ENCODE measurements around the gene ASPRV1.

Gene ASPRV1

GRCh38 chr2:69945441-69945840, 16.0 kb downstream of the ASPRV1 start:
- no peak for DNase-seq (ENCODE audit: low spot score)
- in situ Hi-C loops (cut with MboI; ENCODE audit: low pct_unique_long_range_greater_than_20kb, low sequenced_read_pairs, unreplicated experiment), result no loop called here
- TF ChIP-seq CTCF (IDR thresholded peaks at IDR 0.05; ENCODE audit: extremely low read depth, insufficient read depth, missing control alignments), result no peak

- no peak for TF ChIP-seq CTCF (IDR thresholded peaks at IDR 0.05; ENCODE audit: extremely low read depth, insufficient read depth, missing control alignments)
- in situ Hi-C loops (cut with MboI; ENCODE audit: low pct_unique_long_range_greater_than_20kb, low sequenced_read_pairs, unreplicated experiment), result no loop called here
- no peak for DNase-seq (ENCODE audit: low spot score)
These were observed 16.7 kb downstream of the ASPRV1 start for GRCh38 chr2:69944756-69945155.

DNA sequence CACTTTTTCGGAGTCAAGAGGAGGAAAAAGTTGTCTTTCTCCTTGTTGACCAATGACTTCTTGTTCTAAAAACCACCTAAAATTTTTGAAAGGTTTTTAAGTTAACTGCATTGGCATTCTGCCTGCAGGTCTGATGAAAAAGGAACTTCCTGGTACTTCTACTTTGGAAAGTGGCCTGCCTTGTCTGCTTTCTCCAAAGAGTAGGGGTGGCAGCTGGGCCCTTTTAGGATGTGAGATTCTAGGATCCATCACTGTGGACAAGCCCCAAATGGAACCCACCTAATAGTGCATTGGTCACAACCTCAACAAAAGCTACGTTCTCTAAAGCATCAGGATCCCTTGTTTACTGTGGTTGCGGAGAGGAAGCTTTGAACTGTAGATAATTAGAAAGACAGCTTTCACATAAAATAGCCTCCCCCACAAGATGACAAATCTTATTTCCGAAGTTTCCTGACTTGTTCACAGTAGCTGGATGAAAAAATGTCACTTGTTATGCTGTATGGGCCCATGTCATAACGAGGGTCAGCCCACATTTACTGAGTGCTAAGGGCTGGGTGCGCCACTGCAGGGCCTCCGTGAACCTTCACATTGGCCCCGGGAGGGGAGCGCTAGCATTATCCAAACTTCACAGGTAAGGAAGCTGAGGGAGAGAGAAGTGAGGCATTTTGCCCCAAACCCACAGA, 17.4 kb downstream of the ASPRV1 start:
- no peak for DNase-seq (ENCODE audit: low spot score)
- in situ Hi-C loops (cut with MboI; ENCODE audit: low pct_unique_long_range_greater_than_20kb, low sequenced_read_pairs, unreplicated experiment), result no loop called here
- TF ChIP-seq CTCF (IDR thresholded peaks at IDR 0.05; ENCODE audit: extremely low read depth, insufficient read depth, missing control alignments), result no peak

DNA sequence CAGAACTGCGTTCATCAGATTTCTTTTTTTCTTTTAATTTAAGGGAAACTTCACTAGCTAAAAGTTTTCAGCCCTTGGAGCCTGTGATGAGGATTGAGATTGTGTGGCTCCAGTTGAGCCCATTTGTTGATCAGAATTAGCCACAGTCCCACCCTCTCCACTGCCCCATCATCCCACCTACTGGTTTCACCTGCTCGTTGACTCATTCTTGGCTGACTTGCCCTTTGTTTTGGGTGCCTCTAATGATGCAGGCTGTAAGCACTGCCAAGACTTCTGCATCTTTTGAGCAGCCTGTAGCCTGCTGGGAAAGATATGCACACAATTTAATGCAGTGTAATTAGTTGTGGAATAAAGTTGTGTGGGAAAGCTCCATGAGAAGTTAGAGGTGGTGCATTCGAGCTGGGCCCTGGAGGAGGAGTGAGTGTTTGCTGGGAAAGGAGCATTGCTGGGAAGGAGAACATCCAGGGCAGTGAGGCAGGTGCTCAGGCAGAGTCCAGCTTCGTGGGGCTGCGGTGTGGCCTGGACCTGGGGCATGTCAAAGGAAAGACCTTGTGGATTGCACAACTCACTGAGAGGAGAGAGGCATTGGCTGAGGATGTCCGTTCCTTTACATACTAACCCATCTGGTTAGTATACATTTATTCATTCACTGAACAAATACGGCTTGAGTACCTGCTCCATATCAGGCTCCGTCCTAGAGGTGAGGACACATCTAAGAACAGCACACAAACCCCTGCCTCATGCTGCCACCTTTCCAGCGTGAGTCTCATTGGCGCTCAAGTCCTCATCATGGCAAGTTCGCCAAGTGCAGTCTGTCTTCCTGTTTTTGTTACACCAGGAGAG, 18.2 kb downstream of the ASPRV1 start:
- no peak for DNase-seq (ENCODE audit: low spot score)
- in situ Hi-C loops (cut with MboI; ENCODE audit: low pct_unique_long_range_greater_than_20kb, low sequenced_read_pairs, unreplicated experiment), result no loop called here
- TF ChIP-seq CTCF (IDR thresholded peaks at IDR 0.05; ENCODE audit: extremely low read depth, insufficient read depth, missing control alignments), result no peak

GRCh38 chr2:69940691-69941090, 20.7 kb downstream of the ASPRV1 start:
- in situ Hi-C loops (cut with MboI; ENCODE audit: low pct_unique_long_range_greater_than_20kb, low sequenced_read_pairs, unreplicated experiment), result no loop called here
- DNase-seq (ENCODE audit: low spot score), result no peak

DNA sequence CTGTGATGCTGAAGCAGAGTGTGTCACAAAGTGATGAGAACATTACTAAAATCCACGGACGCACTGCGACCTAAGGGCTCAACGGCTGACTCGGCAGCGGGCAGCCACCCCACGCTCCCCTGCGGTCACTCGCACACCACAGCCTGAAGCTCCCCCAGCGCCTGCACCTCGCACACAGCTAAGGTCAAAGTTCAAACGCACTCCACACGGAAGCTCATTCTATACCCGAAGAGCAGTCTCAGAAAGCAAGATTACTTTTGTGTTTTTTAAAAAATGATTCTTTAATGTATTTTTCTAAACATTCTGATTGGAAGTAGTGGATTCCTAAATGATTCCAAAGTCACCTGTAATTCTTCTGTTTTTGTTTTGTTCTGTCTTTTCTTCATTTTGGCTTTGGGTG, 21.7 kb downstream of the ASPRV1 start:
- no peak for TF ChIP-seq CTCF (IDR thresholded peaks at IDR 0.05; ENCODE audit: extremely low read depth, insufficient read depth, missing control alignments)
- DNase-seq (ENCODE audit: low spot score), result no peak
- in situ Hi-C loops (cut with MboI; ENCODE audit: low pct_unique_long_range_greater_than_20kb, low sequenced_read_pairs, unreplicated experiment), result no loop called here

More at GRCh38 chr2:69940691-69941090, 20.7 kb downstream of the ASPRV1 start:
- TF ChIP-seq CTCF (IDR thresholded peaks at IDR 0.05; ENCODE audit: extremely low read depth, insufficient read depth, missing control alignments), result no peak
